Activated T-helper 17 cell treated with anti-CD3 and anti-CD28 coated beads, Interleukin-2, amount 50 U/mL, for 72 hours (primary cell): ENCODE results near the gene APOL2. TPM values are rescaled to one million over a fixed set of nuclear protein-coding genes. Genes with fewer than 3 reads are reported as not detected.

Experiments
- ATAC-seq: fragments of 150-1000 bp; cut with Tn5 transposase; replicated peaks from 2 replicates; pipeline ENCODE4 v1.10.0; 2021; ENCODE audit warnings: mild to moderate bottlenecking, moderate library complexity
- H3K27ac Mint-ChIP-seq: one replicate; pipeline ENCODE4 v1.8.0; 2022; ENCODE audit warnings: mixed read lengths
- H3K27me3 Mint-ChIP-seq: one replicate; pipeline ENCODE4 v1.8.0; 2022; ENCODE audit warnings: mixed read lengths
- H3K36me3 Mint-ChIP-seq: one replicate; pipeline ENCODE4 v1.8.0; 2022; ENCODE audit warnings: low read depth, mild to moderate bottlenecking, mixed read lengths
- H3K4me1 Mint-ChIP-seq: one replicate; pipeline ENCODE4 v1.8.0; 2022; ENCODE audit warnings: mixed read lengths
- H3K4me3 Mint-ChIP-seq: one replicate; pipeline ENCODE4 v1.8.0; 2022; ENCODE audit warnings: mild to moderate bottlenecking, mixed read lengths
- H3K9me3 Mint-ChIP-seq: one replicate; pipeline ENCODE4 v1.8.0; 2022; ENCODE audit warnings: mixed read lengths
- total RNA-seq, 2 donors: library from RNA; stranded (reverse); gene quantifications; one replicate each; pipeline ENCODE4 v1.2.3, GENCODE V29; 2022

APOL2 gene
- total RNA-seq, 2 donors from 2014 or later: 105 to 116 TPM

GRCh38 chr22:36180928-36181327 is 58.4 kb downstream of the APOL2 start:
- no peak for ATAC-seq
- Mint-ChIP-seq H3K27me3 (no peaks in the 10 kb centered on the region), H3K27ac (no peak overlapping the region), H3K4me1 (peaks cover 11% of the 10 kb centered on the region), H3K36me3 (no peaks in the 10 kb centered on the region), H3K4me3 (no peak overlapping the region), H3K9me3 (peaks cover 7% of the 10 kb centered on the region)

- Mint-ChIP-seq H3K4me1 (peaks cover 11% of the 10 kb centered on the region), H3K4me3 (no peak overlapping the region), H3K27ac (no peak overlapping the region), H3K27me3 (no peaks in the 10 kb centered on the region), H3K36me3 (no peaks in the 10 kb centered on the region), H3K9me3 (peaks cover 7% of the 10 kb centered on the region)
- peak; percentile 96 for ATAC-seq
These were observed 59.1 kb downstream of the APOL2 start for GRCh38 chr22:36180038-36180880.

- H3K27me3 Mint-ChIP-seq: no peaks in the 10 kb centered on the region
These were observed 62.2 kb downstream of the APOL2 start for GRCh38 chr22:36177160-36177559.

More at GRCh38 chr22:36177160-36177559, 62.2 kb downstream of the APOL2 start:
- H3K4me1 Mint-ChIP-seq: peaks cover 11% of the 10 kb centered on the region
- ATAC-seq: peak; percentile 72
- H3K27ac Mint-ChIP-seq: no peak overlapping the region
- H3K9me3 Mint-ChIP-seq: peaks cover 7% of the 10 kb centered on the region
- H3K4me3 Mint-ChIP-seq: no peak overlapping the region
- no peaks in the 10 kb centered on the region for H3K36me3 Mint-ChIP-seq

Other genes starting within 250 kb of the APOL2 start
- 1 to 10 TPM; 4.0 to 4.3 TPM for gene RBFOX2, start 210.7 kb downstream of the APOL2 start, total RNA-seq
- gene APOL3, start 78.8 kb downstream of the APOL2 start, total RNA-seq: 100 to 1,000 TPM in 1 of 2 donors, 10 to 100 TPM in 1; 99.3 to 118 TPM
- gene APOL4, start 37.7 kb downstream of the APOL2 start, total RNA-seq: 1 to 10 TPM in 1 of 2 donors, under 1 TPM in 1; 0.56 to 1.2 TPM
- gene APOL1, start 13.6 kb upstream of the APOL2 start, total RNA-seq: 10 to 100 TPM; 52.8 to 89.4 TPM
- gene MYH9, start 148.4 kb upstream of the APOL2 start, total RNA-seq: 100 to 1,000 TPM; 782 to 800 TPM
- 100 to 1,000 TPM in 1 of 2 donors, 10 to 100 TPM in 1; 87.9 to 114 TPM for gene TXN2, start 242.1 kb upstream of the APOL2 start, total RNA-seq